ENCODE results near the gene DNAJA4.

DNAJA4 gene

GRCh38 chr15:78314181-78314581 lies 49.8 kb downstream of the DNAJA4 start:
- H3K27ac ChIP-seq: no peak overlapping the region
- no peaks in the 10 kb centered on the region for H3K9me3 ChIP-seq (ENCODE audit: severe bottlenecking)
- no peak for TF ChIP-seq CTCF (IDR thresholded peaks at IDR 0.05; ENCODE audit: low read depth, low read length)
- H3K4me3 ChIP-seq (ENCODE audit: low read depth, low read length): no peak overlapping the region
- no peak for DNase-seq
- no peaks in the 10 kb centered on the region for H3K36me3 ChIP-seq
- no peaks in the 10 kb centered on the region for H3K27me3 ChIP-seq (ENCODE audit: insufficient read depth, low read depth, severe bottlenecking)

GRCh38 chr15:78315686-78316282 lies 51.4 kb downstream of the DNAJA4 start:
- H3K4me3 ChIP-seq (ENCODE audit: low read depth, low read length): no peak overlapping the region
- peak; percentile 96 for TF ChIP-seq CTCF (IDR thresholded peaks at IDR 0.05; ENCODE audit: low read depth, low read length)
- H3K36me3 ChIP-seq: no peaks in the 10 kb centered on the region
- no peaks in the 10 kb centered on the region for H3K9me3 ChIP-seq (ENCODE audit: severe bottlenecking)
- peak; percentile 84 for DNase-seq
- peak overlapping the region; percentile 63 for H3K27ac ChIP-seq
- no peaks in the 10 kb centered on the region for H3K27me3 ChIP-seq (ENCODE audit: insufficient read depth, low read depth, severe bottlenecking)

- peak overlapping the region; percentile 63 for H3K27ac ChIP-seq
- DNase-seq: peak; percentile 44
These were observed 52.1 kb downstream of the DNAJA4 start for GRCh38 chr15:78316283-78317083.

GRCh38 chr15:78317145-78317836 lies 52.9 kb downstream of the DNAJA4 start:
- TF ChIP-seq CTCF (IDR thresholded peaks at IDR 0.05; ENCODE audit: low read depth, low read length): peak; percentile 63
- no peaks in the 10 kb centered on the region for H3K9me3 ChIP-seq (ENCODE audit: severe bottlenecking)
- no peak overlapping the region for H3K4me3 ChIP-seq (ENCODE audit: low read depth, low read length)
- H3K27ac ChIP-seq: peak overlapping the region; percentile 63; the same call in 1 of the 2 replicates
- no peaks in the 10 kb centered on the region for H3K36me3 ChIP-seq
- DNase-seq: peak; percentile 51
- H3K27me3 ChIP-seq (ENCODE audit: insufficient read depth, low read depth, severe bottlenecking): no peaks in the 10 kb centered on the region

More at GRCh38 chr15:78316283-78317083, 52.1 kb downstream of the DNAJA4 start:
- H3K9me3 ChIP-seq (ENCODE audit: severe bottlenecking): no peaks in the 10 kb centered on the region
- no peak overlapping the region for H3K4me3 ChIP-seq (ENCODE audit: low read depth, low read length)
- no peak for TF ChIP-seq CTCF (IDR thresholded peaks at IDR 0.05; ENCODE audit: low read depth, low read length)
- no peaks in the 10 kb centered on the region for H3K27me3 ChIP-seq (ENCODE audit: insufficient read depth, low read depth, severe bottlenecking)
- H3K36me3 ChIP-seq: no peaks in the 10 kb centered on the region

- TF ChIP-seq CTCF (IDR thresholded peaks at IDR 0.05; ENCODE audit: low read depth, low read length): no peak
- no peak for DNase-seq
- Histone ChIP-seq H3K9me3 (ENCODE audit: severe bottlenecking) (no peaks in the 10 kb centered on the region), H3K27ac (no peak overlapping the region), H3K27me3 (ENCODE audit: insufficient read depth, low read depth, severe bottlenecking) (no peaks in the 10 kb centered on the region), H3K4me3 (ENCODE audit: low read depth, low read length) (no peak overlapping the region), H3K36me3 (no peaks in the 10 kb centered on the region)
These were observed 55.2 kb downstream of the DNAJA4 start for GRCh38 chr15:78319588-78319987.

Measured in WERI-Rb-1 (cell line).